Tongue (tissue), 2 donors: ENCODE results near the gene NARF. TPM values are rescaled to one million over a fixed set of nuclear protein-coding genes. Genes with fewer than 3 reads are reported as not detected.

Experiments
- DNase-seq: peaks from one replicate; pipeline ENCODE4 v3.0.0-alpha.2; 2015
- total RNA-seq: library from RNA; depleted of rRNA; stranded (reverse); fragments of >200 nt; gene quantifications from one replicate; pipeline ENCODE4 v1.2.3, GENCODE V29; 2014

The NARF gene
- total RNA-seq, 1 donor from 2014 or later: 73.0 TPM

- DNase-seq: peak; percentile 32
Observed at GRCh38 chr17:82474223-82475010, 15.9 kb downstream of the NARF start.

DNA sequence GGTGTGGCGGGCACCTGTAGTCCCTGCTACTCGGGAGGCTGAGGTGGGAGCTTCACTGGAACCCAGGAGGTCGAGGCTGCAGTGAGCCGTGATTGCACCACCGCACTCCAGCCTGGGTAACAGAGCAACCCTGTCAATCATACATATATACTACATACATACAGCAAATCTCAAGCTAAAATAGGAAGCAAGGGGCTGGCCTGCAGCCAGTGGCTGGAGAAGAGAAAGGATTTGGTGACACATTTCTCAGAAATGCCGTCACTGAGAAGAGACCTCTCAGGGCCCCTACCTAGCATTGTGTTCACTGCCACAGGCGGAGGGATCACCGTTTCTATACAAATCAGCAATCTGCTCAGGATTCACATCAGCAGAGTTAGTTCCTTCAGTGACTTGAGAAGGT lies 16.9 kb downstream of the NARF start:
- peak; percentile 27 for DNase-seq

- DNase-seq: no peak
Observed at GRCh38 chr17:82477934-82478333, 19.4 kb downstream of the NARF start.

DNA sequence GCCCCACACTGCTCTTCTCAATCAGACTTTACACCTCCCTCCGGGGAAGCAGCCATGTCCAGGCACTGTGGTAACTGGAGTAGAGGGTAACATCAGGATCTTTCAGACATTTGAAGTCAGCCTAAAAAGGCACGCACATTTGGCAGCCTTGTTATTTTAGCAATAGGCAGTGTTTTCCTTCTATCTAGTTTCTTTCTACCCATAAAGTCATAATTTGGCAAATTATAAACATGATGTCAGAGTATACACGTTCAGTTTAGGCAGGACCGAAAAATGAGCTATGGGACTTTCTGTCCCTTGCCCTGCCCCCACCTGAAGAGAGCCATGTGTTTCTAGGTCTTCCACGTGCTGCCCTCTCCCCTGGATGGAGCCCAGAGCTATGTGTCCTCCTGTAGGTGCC lies 21.1 kb downstream of the NARF start:
- DNase-seq: no peak

DNA sequence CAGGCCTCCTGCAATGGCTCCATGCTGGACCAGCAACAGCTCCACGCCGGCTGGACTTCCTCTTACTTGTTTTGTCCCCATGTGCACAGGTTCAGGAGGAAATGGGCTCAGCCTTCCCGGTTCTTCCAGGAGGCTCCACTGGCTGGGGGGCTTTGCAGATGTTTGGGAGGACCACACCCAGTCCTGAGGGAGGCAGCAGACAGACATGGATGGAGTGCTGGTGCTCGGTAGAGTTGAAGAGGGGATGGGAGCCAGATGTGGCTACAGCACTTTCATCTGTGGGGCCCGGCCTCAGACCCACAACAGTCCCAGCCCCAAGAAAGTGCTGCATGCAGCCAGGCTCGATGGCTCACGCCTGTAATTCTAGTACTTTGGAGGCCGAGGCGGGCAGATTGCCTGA lies 21.8 kb downstream of the NARF start:
- DNase-seq: no peak

DNA sequence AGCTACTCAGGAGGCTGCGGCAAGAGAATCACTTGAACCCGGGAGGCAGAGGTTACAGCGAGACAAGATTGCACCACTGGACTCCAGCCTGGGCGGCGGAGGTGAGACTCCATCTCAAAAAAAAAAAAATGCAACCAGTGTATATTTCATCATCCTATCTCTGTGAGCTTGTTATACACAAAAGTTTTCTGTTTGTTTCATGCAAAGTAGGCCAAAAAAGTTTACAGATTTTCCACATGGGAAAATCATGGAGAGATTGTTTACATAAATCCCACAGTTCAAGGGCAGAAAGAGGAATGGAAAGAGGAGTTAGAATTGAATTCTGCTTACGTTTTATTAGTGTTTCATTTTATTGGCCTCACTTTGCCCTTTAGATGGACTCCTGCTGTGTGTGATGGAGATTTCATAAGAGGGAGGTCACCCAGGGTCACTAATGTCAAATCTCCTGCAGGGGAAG lies 24.7 kb downstream of the NARF start:
- DNase-seq: no peak

- DNase-seq: no peak
Observed at GRCh38 chr17:82483836-82484235, 25.3 kb downstream of the NARF start.

GRCh38 chr17:82486231-82487094 lies 27.9 kb downstream of the NARF start:
- no peak for DNase-seq

DNA sequence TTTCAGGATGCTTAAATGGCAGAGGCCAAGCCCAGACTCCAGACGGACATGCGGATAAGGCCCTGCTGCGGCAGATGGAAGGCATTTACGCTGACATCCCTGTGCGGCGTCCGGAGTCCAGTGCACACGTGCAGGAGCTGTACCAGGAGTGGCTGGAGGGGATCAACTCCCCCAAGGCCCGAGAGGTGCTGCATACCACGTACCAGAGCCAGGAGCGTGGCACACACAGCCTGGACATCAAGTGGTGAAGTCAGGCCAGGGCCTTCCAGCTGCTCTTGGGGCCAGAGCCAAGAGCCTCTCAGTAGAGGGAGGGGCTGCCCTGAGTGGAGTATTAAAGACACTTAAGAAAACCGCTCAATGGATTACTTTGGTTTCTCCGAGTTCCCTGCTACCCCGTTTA lies 29.4 kb downstream of the NARF start:
- DNase-seq: peak; percentile 77

DNA sequence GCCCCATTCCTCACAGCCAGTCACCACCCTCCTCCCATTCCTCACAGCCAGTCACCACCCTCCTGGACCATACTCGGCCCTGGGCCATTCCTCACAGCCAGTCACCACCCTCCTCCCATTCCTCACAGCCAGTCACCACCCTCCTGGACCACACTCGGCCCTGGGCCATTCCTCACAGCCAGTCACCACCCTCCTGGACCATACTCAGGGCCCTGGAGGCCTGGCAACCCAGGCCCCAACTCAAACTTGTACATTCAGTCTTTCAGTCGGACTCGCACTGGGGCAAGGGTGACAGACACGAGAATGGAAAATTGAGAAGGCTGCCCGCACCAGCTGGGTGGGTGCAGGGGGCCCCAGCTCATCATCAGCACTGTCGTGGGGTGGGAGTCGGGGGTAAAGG lies 30.6 kb downstream of the NARF start:
- DNase-seq: no peak

- DNase-seq: peak; percentile 60
Observed at GRCh38 chr17:82489851-82490511, 31.4 kb downstream of the NARF start.

DNA sequence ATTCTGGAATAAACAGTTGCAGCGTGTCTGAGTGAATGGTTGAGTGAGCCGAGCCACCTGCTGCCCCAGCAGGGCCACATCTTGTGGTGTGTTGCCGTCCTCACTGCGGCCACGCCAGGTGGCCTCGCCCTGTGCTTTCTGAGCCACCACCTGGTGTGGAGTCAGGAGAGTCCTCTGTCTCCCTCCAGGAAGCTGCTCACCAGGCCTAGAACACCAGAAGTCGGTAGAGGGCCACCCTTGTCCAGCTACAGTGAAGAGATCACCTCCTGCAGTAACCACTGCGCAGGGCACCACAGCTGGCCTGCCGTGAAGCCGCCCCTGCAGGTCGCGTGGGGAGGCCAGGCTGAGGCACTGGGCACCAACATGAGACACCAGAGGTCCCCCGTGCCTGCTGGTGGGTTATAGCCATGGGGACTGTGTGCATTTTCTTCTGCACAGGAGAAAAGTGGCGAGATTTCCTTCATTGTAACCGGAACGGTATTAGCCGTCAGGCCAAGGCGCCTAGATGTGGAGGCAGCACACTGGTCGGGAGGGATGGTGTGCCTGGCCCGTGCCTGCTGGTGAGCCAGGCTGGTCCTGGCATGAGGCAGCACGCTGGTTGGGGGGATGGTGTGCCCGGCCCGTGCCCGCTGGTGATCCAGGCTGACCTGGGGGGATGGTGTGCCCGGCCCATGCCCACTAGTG lies 32.1 kb downstream of the NARF start:
- no peak for DNase-seq

- no peak for DNase-seq
Observed at GRCh38 chr17:82491196-82491530, 32.6 kb downstream of the NARF start.

DNA sequence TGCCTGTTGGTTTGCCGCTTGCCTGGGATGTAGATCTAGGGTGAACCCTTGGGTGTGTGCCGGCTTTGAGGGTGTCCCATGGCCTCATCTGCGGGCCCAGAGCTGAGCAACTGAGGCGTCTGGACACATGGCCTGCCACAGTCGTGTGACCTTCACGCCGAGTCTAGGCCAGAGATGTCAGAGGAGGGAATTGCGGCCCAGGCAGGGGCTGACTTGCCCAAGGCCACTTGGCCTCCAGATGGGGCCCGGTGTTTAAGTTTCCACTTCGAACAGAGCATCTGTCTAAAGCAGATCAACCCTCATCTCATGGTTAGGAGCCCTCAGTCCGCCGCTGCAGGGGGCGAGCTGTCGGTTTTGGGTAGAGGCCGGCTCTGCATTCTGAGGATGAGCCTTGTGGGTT lies 33.0 kb downstream of the NARF start:
- no peak for DNase-seq

DNA sequence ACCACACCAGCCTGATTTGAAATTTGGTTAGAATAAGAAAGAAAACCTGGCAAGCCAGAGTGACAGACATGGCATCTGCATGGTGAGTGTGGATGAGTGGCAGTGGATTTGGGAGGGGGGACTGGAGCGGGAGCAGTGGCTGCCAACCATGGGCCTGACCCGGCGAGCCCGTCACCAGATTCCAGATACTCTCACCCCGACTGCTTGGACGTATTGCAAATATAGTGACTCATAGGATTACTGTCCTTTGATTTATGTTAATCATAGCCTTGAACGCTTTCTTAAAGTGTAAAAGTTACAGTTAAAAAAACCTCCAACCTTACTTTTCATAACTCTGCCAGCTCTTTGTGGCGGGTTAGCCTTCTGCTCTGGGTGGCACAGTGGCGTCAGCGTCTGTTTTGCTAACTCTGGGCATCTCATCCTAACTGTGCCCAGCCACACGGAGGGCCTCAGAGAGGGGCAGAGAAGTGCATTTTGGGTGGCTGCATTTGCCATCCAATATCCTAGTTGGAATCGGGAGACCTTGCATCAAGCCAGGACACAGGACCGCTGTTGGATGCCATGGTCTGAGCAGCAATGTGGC lies 34.2 kb downstream of the NARF start:
- no peak for DNase-seq

DNA sequence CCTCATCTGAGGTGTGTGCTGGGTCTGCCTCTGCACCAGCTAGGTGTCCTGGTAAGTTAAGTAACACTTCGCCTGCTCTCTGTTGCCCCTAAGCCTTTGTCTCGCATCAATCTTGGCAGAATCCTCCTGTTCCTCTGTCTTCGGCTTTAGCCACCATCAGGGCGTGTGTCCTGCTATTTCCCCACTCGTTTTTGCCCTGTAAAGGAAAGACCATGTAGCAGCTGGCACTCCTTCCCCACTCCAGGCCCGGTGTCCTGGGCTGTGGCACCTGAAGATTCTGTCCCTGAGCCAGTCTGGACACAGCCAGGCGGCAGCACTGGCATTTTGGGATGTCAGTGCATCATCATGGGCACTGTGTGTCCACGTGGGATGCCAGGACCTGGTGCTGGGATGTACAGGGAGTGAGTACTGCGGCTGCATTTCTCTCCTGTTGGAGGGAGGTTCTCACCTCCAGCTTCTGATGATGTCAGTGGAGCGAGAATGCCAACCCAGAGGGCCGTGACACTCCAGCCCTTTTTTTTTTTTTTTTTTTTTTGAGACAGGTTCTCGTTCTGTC lies 34.8 kb downstream of the NARF start:
- no peak for DNase-seq

GRCh38 chr17:82494236-82495055 lies 35.9 kb downstream of the NARF start:
- peak; percentile 90 for DNase-seq

DNA sequence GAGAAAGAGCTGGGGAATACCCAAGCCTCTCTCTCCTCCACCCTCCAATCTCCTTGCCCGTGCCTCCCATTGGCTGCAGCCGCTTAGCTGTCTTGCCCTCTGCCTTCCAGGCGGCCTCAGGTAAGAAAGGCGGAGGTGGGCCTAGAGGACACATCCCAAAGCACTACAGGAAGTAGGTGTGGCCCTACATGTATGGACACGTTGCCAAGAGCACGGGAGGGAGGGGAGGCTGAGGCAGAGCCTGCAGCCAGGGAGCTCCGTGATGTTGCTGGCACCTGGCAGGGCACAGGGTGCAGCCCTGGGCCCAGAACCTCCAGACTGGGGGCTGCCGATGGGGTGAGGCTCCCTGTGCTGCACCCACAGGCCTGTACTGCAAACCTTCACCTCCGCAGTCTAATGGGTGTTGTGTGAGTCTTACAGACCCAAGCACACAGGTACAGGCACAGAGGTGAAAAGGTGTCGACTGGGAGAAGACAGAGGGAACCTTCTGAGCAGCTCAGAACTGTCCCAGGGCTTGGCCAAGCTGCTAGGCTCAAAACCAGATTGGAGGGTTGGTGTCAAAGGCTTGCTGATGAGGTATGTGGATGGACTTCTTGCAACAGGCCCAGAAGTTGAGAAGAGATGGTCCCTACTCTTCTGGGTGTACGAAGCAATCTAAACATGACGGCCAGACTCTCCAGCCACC lies 37.4 kb downstream of the NARF start:
- no peak for DNase-seq

DNA sequence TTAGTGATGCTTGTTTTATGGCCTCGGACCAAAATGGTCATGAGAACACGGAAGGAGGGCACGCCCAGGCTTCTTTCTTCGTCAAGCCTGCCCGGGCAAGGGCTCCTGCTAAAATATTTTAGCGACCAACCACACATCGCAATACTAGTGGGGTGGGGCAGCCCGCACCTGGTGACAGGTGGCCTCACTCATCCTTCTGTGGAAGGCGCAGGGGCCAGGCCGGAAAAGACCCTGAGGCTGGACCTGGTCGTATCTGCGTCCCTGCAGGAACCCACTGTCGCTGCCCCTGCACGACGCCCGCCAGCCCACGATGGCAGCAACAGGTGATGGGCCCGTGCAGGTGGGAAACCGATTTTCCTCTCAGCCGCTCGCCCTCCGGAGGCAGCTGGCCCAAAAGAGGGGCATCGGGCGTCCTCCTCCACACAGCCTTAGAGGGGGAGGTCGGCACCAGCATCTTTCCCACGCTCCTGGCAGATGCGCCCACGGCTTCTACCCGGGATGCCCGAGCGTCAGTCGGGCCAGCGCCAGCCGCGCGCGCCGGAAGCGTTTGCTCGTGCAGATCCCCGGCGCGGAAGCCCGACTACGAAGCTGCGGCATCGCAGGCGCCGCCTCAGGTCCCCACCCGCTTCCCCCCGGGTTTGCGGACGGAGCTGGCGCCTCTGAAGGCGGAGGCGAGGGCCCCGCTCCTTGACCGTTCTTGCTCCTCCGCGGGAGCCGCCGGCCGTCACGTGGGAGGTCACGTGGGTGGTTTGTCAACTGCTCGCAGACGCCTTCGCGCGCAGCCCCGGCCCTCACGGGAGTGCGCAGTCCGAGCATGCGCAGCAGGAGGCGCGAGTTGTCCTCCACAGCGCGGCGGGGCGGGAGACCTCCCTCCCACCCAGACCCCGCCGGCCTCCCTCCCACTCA lies 38.2 kb downstream of the NARF start:
- peak; percentile 98 for DNase-seq
